GM18517 (cell line): ENCODE measurements around the gene PEAK1.
"Not testable (repeated sequence)": the region's sequence is repeated elsewhere in the genome, so short reads cannot be mapped to it uniquely, and the experiment has no call there.

Experiments
- ATAC-seq: cut with Tn5 transposase; IDR thresholded peaks from one replicate; pipeline ENCODE4 v1.9.1; 2021; ENCODE audit warnings: mild to moderate bottlenecking, moderate library complexity; ENCODE audit not compliant: unreplicated experiment

Gene PEAK1

DNA sequence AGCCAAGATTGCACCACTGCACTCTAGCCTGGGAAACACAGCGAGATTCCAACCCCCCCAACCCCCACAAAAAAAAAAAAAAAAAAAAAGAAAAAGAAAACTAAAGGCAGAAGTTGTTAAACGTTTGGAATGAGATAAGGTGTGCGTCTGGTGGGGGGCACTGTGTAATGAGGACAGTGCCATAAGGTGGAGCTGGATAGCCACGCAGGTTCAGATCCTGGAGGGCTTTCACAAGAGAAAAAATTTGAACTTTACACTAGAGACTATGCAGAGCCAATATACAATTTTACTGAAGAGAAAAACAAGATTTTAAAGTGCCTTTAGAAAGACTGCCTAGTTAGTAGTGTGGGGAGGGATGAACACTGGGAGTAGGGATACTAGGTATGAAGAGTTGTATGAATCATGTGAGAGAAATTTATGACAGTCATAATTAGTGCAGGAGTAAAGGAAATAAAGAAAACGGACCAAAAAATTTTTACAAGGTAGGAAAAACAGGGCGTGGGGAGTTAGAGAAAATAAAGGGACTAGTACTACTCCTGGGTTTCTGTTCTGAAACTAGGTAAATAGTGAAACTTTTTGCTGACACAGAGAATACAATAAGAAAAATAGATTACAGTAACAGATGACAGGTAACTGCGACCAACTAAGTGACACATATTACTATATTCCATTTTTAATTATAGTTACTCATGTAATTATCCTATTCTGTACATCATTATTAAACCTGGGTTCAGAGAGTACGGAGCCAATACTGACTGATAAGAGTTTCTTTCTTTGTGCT lies 108.1 kb downstream of the PEAK1 start:
- no peak for ATAC-seq

DNA sequence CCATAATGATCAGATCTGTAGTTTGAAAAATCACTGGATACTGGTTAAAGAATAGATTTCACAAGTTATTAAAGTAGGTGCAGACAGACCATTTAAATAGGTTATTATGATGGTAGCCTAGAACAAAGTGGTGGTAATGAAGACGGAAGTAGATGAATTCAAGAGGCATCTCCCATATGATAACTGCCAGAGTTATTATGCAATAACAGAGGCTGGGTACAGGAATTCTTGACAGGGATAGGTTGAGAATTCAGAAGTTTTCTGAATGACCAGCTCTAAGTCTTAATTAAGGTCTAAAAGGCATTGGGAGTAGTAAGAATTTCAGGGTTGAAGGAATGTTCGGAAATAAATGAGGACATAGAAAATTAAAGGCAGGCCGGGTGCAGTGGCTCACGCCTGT lies 108.9 kb downstream of the PEAK1 start:
- no peak for ATAC-seq

DNA sequence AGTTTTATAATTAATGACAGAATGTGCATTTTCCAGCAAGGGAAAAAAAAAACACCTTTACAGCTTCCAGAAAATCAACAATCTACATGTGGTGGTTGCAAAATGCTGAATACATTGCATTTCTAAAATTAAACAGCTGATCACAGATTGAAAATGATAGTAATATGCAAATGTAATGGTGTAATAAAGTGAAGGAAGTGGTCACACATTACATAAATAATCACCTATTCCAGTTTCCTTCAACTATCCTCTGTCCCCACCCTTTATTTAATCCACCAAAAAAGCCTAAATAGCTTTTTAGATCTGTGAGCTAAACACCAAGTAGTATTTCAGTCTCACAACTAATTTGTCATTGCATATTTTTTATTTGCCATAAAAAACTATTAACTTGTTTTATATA lies 110.5 kb downstream of the PEAK1 start:
- no peak for ATAC-seq

DNA sequence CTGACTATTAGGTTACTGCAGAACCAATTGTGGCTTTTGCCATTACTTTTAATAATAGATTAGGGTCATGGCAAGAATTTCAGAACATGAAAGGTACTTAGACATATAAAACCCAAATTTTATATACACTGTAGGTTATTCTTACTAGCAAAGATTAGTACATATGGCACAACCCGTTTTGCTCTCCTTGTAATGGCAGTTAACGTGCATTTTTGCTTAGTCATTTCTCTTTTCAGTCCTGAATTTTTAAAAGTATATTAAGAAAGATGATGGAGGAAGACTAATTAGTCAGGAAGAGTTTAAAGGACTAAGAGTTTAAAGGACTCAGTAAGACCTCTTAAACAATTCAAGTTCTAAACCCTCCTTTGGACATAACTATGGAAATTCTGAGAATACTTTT lies 114.0 kb downstream of the PEAK1 start:
- ATAC-seq = no peak

DNA sequence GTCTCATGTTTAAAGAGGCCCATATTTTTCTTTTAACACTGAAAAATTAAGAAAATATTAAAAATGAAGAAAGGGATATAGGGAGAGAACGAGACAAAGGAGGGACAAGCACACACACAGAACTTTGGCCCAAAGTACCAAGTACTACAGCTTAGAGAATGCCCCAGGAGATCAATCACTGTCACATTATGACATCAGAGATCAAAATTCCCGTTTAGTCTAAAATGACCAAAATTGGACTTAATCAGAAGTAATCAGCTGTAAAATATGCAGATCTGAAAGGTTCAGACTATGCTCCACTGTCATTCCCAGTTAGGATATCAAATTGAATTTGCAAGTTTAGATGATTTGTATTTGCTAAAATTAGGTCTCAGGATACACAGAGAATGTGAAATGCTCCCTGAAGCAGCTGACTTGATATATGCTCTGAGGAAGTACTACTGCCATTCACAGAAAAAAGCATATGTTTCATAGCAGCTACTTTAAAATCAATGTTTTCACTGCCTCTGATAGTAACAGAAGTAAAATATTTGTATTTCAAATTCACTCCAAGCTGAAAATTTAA lies 123.0 kb downstream of the PEAK1 start:
- no peak for ATAC-seq

DNA sequence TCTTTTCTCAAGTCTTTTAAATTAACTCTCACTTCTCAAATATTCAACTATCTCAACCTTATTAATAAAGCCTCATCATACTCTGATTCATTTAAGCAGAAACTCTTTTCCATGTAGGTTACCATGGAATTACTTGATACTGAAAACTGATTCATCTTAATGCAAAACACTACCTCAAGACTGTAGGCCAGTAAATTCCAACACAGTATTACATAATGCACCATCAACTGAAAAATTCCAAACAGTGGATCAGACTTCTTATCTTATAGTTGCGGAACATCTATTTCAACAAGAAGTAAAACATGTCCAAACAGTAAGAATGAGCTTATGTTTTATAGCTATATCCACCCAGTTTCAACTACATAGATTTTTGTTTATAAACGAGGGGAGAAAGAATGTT lies 124.5 kb downstream of the PEAK1 start:
- ATAC-seq = no peak

DNA sequence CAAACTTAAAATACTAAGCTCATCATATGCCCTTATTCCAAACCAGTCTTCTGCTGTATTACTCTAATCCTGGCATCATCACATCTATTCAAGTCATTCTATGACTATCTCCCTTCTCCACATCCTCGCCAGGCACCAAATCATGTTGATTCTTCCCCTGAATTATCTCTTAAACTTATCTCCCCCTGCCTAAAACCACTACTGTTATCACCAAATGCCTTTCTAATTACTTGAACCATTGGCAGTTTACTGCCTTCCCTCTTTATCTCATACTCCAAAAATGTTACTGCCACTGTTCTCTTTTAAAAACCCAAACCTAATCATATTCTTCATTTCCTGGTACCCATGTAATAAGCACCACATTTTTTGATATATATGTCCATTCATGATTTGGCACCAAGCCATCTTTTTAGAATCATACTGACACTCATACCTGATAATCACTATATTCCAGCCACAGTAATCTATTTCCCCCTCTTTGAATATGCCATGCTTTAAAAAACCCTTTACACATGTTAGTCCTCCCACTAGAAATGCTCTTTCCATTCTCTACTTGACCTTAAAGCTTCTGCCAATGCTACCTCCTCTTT lies 126.8 kb downstream of the PEAK1 start:
- ATAC-seq = no peak

DNA sequence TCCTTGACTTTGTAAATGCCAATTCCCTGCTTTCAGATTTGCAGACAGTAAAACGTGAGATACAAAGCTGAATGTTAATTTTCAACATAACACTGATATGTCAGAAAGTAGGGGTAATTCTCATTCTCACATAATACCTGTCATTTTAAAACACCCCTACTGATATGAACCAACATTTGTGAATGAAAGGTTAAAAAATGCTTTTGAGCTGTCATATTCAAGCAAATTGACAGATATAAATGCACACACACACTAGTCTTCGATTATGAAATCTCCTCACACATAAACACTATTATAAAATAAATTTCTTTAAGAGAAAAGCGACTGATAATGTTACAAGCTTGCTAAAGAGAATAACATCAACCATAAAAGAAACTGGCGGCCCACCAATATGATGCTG lies 128.8 kb downstream of the PEAK1 start:
- ATAC-seq = no peak

DNA sequence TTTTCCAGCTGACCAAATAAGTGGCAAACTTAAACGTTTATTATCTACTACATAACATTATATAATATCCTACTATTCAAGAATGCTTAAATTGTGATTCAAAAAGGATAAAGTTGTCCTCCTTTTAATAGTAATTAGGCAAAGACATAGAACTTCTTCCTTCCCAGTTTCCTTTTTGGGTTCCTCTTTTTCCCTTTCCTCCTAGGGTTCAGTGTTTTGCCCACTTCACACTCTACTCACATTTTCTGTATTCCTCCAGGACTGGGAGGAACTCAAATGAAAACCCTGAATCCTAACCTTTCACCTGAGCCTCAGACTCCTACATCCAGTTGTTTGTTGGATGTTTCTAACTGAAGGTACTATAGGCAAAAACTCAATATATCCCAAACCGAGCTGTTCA lies 132.5 kb downstream of the PEAK1 start:
- no peak for ATAC-seq

DNA sequence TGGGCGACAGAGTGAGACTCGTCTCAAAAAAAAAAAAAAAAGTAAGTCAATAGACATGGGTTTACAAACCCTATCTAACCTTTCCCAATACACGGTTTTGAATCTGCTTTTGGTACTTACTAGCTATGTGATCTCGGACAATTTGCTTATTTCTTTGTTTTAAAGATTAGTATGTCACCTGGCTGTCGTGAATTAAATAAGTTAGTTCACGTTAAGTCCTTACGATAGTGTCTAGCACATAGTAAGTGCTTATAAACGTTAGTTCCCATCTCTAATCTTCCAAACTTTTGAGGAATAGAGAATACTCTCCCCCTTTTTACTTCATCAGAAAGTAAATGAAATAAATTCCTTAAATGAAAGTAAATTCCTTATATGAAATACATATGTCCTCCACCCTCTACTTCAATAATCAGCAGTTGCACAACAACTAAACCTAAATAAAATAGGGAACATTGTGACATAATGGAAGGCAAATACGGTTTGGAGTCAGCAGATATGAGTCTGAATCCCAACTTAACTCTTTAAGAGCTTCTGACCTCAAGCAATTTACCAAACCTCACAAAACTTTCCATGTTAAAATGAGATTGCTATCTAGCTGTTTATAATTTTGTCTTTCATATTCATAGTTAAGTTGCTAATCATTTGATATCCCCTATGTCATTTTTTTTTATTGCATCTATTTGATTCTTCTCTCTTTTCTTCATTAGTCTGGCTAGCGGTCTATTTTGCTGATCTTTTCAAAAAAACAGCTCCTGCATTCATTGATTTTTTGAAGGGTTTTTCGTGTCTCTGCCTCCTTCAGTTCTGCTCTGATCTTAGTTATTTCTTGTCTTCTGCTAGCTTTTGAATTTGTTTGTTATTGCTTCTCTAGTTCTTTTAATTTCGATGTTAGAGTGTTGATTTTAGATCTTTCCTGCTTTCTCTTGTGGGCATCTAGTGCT lies 134.6 kb downstream of the PEAK1 start:
- ATAC-seq = no peak

DNA sequence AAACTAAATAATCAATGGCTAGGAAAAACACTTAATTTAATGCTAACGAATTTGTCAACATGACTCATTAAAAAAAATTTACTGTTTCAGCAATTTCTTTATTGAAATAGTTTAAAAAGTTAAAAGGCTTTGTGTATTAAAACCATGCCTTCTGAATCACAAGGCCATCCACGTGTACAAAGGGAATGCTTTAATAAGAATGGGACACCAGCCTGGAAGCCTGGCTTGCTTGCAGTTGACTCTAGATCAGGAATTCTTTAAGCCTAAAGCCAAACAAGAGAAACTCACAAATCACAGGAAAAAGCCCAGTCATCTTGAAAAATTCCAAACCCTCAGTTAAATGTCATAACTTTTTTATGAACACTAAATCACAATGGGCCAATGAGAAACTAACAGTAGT lies 137.6 kb downstream of the PEAK1 start:
- no peak for ATAC-seq

DNA sequence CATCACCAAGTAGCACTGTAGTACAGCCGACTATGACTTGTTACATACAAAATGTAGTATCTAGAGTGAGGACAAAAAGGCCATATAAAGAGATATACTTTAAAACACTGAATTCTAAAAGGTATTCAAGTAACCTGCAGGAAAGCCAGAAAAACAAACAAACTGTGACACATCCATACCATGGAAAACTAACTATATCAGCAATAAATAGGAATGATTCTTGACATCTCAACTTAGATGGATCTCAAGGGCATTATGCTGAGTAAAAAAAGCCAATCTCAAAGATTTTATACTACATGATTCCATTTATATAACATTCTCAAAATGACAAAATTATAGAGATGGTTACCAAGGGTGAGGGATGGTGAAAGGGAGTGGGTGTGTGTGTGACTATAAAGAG lies 143.0 kb downstream of the PEAK1 start:
- no peak for ATAC-seq

DNA sequence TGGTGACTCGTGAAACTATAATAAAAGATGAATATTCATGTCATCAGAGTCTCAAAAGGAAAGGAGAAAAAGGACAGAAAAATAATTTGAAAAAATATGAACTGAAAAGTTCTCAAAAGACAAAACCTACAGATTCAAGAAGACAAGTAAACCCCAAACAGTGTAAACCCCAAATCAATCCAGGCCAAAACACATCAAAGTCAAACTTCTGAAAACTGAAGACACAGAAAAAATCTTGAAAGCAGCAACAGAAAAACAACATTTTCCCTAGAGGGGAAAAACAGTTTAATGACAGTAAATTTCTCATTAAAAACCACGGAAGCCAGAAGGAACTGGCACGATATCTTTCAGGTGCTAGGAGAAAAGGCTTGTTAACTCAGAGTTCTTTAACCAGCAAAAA lies 143.8 kb downstream of the PEAK1 start:
- ATAC-seq = no peak

DNA sequence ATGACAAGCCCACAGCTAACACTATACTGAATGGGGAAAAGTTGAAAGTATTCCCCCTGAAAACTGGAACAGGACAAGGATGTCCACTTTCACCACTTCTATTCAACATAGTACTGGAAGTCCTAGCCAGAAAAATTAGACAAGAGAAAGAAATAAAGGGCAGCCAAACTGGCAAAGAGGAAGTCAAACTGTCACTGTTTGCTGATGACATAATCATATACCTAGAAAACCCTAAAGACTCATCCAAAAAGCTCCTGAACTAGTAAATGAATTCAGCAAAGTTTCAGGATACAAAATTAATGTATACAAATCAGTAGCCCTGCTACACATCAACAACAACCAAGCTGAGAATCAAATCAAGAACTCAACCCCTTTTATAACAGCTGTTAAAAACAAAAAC lies 146.8 kb downstream of the PEAK1 start:
- not testable (repeated sequence) for ATAC-seq

DNA sequence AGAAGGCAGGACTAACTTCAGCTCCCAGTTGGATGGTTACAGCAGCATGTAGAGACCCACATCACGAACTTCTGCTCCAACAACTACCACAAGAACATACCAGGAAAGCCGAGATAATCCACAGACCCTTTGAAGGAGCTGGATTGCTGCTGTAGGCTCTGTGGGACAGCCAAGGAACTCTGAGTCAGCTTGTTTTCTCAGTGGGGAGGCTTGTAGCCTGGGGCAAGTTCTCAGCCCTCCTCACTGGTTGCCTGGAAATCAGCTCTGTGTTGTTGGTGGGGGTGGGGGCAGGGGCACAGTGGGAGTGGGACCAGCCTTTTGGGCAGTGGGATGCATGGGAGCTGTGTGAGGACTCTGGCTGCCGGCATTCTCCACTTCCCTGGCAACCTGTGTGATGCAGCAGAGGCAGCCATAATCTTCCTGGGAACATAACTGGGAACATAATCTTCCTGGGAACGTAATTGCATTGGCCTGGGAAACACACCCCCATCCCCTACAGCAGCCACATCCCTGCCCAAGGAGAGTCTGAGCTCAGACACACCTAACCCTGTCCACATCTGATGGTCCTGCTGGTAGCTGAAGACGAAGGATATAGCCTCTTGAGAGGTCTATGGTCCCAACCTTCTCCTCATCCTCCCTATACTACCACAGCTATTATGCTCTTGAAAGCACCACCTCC lies 153.1 kb downstream of the PEAK1 start:
- no peak for ATAC-seq

DNA sequence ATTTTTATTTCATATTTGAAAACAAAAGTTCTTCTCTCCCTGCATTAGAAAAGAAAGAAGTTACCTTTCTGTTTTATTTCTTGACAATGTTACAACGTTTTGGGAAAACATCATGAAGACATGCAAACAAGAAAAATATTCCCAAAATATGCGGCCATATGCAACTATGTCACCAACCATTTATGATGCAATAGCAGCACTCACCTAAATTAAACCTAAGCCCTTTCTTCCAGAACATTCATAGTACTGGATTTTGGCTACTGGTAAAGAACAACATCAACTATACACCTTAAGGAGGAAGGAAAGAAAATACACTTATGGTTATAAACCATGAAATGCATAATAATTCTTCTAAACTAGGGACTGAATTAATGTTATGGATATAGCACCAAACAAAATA lies 164.5 kb downstream of the PEAK1 start:
- no peak for ATAC-seq

DNA sequence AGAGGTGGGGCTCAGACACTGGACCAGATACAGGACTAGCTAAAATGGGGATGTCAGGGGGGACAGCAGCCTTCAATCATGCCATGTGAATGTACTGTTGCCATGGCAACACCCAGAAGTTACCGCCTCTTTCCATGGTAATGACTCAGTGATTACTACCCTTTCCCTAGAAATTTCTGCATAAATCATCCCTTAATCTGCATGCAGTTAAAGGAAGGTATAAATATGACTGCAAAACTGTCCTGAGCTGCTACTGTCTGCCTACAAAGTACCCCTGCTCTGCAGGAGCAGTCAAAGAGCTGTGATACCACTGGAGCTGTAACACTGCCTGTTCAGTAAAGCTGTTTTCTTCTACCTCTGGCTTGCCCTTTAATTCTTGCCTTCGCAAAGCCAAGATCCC lies 168.2 kb downstream of the PEAK1 start:
- no peak for ATAC-seq

DNA sequence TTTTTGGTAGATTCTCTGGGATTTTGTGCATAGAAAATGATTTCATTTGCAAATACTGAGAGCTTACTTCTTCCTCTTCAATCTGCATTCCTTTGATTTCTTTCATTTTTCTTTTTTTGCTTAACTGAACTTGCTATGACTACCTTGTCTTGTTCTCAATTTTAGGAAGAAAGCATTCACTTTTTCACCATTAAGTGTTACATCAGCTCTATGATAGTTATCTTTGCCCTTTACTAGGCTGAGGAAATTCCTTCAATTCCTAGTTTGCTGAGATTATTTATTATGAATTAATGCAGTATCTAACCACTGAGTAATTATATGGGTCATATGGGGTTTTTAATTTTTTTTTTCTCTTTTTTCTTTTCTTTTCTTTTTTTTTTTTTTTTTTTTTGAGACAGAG lies 172.8 kb downstream of the PEAK1 start:
- ATAC-seq = no peak

DNA sequence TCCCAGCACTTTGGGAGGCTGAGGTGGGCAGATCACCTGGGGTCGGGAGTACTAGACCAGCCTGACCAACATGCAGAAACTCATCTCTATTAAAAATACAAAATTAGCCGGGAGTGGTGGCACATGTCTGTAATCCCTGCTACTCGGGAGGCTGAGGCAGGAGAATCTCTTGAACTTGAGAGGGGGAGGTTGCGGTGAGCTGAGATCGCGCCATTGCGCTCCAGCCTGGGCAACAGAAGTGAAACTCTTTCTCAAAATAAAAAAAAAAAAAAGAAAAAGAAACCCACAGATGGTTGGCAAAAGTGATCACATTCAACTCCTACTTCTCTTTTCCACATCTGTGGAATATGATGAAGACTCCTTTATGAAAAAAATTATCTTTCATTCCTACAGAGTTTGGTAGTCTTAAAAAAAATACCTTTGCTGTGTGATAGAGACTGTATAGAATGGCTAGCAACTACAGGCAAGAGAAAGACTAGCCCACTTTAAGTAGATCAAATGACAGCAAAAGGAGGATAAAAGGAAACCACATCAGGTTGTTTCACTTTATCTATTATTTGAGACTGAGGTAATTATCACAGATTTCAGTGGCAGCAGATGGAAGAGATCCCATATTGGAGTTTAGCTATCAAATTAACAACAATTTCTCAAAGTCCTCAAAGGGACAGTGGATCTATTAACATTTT lies 176.0 kb downstream of the PEAK1 start:
- no peak for ATAC-seq

DNA sequence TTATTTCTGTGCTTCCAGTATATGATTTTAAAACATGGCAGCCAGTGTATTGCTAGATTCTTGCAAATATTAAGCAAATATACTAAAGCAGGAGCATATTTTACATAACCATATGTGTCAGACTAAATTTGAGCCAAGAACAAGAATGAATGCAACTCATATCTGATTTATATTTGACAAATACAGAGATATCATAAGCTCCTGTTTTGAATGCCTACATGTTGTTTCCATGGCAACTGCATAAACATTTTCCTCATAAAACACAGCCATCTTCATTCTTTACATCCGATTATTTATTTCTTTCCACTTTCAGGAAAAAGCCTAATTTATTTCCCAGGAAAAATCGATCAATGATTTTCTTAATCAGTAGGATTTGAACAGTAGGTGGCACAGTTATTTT lies 176.8 kb downstream of the PEAK1 start:
- no peak for ATAC-seq
